GM21367 (cell line): ENCODE measurements around the gene RHOBTB1.
"Not testable (repeated sequence)": the region's sequence is repeated elsewhere in the genome, so short reads cannot be mapped to it uniquely, and the experiment has no call there.

Experiments used
- ATAC-seq: cut with Tn5 transposase; IDR thresholded peaks from one replicate; pipeline ENCODE4 v1.9.1; 2021; ENCODE audit not compliant: unreplicated experiment

The RHOBTB1 gene

DNA sequence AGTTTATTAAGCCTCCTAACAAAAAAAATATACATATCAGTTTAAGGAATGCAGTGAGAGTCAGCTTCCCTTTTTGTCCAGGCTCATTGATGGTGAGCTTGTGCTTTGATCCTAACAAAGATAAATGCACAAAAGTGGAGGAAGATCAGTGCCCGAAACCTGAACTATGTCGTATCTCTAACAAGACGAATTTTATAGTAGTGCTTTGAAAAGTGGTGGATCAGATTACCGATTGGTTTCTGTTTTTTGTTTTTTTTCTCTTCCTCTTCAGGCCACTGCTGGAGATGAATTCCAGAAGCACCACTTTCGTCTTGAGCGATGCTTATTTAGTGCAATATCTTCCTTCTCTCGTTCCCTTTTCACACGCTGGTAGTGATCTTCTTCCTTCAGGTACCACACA is 72.8 kb downstream of the RHOBTB1 start:
- no peak for ATAC-seq

DNA sequence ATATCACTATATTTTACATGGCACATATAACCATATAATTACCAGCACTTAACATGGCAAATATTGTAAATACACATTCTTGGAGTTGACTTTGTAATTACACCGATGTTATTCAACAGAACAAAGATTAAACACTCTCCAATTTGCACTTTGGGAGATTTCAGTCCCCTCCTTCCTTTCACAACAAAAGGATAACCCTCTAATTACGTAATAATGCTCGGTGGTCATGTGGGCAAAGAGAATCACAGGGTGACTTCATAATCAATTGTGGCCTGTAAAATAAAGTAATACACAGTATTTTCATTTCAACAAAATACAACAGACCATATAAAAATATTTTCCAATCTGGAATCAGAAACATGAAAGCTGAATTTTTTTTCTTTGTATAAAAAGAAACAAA is 73.2 kb downstream of the RHOBTB1 start:
- no peak for ATAC-seq

DNA sequence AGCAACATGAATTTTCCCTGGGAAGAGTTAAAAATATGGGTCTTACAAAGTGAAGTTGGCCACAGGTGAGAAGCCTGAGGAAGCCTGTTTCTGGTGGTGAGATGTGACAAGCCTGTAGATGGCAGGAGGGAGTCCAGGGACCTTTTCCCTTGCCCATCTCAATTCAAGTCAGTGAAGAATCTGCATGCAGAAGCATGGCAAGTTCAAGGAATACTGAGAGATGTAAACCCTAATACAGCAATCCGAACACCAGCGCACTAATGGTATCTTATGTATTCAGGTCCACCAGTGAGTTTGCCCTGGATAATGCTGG is 73.6 kb downstream of the RHOBTB1 start:
- ATAC-seq: no peak

DNA sequence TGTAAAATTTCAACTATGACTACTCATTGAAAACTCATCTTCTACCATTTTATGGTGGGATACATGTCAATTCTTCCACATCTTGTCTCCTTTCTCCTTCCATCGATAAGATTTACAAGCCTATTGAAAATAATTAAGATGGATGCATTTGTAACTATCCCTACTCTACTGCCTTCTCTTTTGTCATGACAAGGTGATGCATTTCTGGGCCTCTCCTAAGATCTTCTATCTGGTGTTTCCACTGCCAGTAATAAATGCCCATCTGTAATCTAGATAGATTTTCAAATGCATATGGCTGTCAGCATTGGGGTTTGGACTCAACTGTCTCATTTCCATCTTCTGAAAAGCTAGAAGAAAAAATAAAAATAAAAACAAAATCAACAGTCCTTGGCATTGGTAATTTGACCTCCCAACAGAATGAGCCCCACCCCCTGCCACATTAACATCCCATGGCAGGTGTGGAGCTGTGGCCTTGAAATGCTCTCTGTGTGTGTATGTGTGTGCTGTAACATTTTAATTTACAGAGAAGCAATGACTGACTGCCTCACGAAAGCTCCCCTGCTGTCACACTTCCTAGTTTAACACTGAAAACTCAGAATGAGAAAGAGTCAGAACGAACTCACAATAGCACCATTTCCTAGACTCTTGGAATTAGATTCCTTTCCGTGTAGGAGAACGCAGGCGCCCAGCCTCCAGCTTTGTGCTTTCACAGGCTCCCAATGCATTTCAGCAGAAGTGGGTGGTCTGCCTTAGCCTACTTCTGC is 74.2 kb downstream of the RHOBTB1 start:
- no peak for ATAC-seq

DNA sequence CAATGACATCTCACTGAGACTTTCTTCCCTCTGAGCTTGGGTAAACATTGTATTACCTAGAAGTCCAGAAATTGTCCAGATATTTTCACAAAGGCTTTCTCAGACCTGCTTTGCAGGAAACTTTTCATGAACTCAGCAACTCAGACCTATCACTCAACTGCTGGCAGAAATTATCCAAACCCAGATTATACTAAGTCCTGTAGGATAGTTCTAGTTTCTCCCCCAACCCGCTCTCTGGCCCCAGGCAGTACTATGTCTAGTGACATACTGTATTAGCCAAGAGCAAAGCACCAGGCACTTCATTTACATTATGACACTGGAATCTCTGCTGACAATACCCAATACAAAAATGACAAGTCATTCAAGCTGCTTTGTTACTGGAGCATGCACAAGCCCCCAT is 75.0 kb downstream of the RHOBTB1 start:
- no peak for ATAC-seq

DNA sequence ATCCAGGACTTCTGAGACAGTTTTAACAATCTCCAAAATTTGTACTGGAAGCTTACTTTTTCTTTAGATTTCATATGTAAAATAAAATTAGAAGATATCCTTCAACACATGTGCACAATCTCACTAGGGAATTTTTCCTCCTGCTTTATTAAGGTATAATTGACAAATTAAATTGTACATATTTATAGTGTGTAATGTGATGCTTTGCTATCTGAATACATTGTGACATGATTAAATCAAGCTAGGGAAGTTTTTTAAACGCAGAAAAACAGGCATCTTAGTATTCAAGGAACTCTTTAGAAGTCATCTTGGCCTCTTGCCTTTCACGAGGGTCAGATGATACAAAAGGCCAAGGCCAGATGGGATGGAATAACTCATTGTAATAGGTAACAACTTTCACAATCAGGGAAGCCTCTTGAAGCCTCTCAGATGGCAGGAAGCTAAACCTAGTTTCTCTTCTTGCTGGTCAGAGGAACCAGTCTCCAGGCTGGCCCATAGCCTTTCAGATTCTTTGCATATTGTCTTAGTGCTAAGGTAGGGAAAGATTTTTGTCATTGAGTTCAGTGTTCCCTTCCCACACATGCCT is 78.7 kb downstream of the RHOBTB1 start:
- ATAC-seq: no peak

DNA sequence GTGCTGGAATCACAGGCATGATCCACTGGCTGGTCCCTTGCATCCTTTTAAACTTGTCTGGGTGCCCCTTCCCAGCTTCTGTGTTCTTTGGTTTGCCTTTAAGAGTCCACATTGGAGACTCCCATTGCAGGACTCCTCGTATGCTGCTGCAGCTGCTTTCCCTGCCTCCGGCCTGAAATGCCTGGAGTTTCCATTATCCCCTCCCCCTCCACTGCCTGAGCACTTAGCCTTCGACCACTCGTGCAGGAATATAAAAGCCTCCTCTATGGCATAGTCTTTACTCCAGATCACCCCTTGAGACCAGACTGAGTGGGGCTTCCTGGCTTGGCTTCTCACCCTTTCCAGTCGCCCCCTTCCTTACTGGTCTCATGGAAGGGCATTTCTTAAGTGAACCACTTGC is 80.2 kb downstream of the RHOBTB1 start:
- ATAC-seq: no peak

DNA sequence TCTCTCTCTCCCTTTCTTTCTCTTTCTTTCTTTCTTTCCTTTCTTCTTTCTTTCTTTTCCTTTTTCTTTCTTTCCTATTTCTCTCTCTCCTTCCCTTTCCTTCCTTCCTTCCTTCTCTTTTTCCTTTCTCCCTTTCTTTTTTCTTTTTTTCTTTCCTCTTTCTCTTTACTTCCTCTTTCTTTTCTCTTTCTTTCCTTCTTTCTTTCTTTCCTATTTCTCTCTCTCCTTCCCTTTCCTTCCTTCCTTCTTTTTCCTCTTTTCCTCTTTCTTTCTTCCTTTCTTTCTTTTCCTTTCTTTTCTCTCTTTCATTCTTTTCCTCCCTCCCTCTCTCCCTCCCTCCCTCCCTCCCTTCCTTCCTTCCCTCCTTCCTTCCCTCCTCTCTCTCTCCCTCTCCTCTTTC is 81.5 kb downstream of the RHOBTB1 start:
- no peak for ATAC-seq

DNA sequence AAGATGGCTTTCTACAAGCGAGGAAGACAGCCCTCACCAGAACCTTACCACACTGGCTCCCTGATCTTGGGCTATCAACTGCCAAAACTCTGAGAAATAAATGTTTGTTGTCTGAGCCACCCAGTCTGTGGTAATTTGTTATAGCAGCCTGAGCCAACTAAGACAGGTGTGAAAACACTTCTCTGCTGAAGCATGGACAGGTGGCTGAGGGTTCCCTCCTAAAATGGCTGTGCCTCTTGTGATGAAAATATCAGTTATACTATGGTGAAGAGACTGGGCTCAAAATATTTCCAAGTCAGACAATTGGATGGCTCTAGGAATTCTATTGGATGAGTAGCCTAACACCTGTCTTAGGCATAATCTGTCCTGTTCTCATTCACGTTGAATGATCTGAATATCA is 87.6 kb downstream of the RHOBTB1 start:
- no peak for ATAC-seq

DNA sequence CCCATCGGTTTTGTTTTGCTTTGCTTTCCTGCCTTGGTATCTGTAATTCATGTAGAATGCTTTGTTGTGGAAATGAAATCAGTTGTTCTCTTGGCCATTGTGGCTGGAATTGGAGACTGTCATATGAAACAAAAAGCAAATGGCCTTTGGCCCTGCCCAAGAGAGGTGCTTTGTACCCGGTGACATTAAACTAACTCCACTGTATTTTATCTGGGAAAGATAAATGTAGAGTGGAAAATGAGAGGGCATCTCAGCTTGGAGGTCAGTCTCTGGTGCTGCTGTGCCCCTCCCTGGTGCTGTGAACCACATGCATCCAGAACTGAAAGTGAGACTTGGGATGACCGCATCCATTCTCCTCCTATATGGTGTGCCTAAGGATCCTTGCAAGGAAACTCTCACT is 90.3 kb downstream of the RHOBTB1 start:
- ATAC-seq: no peak

DNA sequence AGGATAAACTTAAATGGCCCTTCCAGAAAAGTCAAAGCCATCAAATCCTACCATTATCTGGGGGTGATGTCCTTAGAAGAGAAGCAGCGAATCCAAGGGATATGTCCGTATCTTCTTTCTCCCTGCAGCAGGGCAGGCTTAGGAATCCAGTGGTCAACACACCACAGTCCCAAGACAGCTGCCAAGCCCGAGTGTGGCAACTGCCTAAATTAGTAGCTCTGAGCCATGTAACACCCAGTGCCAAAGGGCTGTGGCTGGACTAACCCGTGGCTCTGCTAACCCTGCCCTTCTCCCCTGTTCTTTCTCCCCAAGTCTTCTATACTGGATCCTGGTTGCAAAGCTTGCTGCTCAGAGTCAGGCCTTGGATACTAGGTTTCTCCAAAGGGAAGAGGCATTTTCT is 90.9 kb downstream of the RHOBTB1 start:
- no peak for ATAC-seq

DNA sequence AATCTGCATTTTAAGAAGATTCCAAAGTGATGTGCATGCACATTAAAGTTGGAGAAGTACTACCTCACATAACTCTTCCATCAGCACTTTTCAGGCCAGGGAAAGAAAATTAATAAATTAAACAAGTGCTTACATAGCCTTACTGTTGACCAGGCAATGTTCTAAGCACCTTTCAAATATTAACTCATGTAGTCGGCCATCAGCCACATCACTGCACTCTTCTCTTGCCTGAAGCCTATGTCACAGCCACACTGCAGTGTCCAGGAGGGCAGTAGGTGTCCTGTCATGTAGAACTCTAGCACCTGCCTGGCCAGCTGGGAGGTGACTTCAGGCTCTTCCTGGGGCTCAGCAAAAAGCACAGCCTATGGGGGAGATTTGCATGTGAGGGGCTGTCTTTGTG is 94.2 kb downstream of the RHOBTB1 start:
- no peak for ATAC-seq

DNA sequence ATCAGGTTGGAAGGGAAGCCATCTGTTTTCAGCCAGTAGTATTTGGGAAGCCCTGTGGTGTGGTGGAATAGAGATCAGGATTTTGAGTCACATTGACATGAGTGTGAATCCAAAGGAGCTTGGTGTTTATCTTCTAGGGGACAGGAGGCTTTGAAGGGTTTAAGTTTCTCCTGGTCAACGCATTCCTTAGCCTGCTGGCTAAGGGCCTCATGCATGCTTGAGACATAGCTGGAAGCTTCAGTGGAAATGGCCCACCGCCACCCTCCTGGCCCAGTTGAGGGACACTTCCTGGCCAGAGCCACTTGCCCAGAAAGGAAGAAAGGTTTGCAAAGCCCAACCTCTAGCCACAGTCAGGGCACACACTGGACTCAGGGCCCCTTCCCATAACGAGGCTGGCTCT is 94.8 kb downstream of the RHOBTB1 start:
- ATAC-seq: no peak

DNA sequence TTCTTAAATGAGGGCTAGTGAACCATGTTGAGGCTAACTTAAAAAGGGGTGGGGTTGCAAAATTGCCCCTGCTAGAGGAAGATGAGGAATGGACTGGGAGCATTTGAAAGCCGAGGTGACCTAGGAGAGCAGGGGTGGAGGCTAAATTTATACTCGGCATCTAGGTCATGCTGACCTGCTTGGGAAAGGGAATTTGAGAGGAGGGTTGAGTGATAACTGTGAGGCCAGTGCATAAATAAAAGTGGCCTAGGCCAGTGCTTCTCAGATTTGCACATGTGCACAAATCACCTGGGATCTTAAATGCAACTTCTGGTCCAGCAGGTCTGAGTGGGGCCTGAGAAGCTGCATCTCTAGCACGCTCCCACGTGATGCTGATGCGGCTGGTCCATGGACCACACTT is 95.3 kb downstream of the RHOBTB1 start:
- no peak for ATAC-seq

DNA sequence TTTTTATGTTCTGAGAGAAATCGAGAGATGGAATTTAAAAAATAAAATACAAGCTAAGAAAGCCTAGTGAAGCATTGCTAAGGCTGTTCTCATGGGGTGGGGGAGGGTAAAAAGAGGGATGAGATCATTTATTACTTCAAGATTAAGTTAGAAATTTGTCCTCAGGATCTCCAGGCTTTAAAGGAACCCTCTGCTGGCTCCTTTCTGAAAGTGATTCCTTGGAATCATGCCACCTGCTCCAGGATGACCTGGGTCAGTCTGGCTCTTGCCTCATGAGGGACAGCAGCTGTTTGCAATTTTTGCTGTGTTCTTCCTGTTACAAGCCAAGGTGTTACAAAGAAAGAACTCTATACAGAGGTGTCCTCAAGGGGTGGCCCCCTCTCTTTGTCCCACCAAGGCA is 95.9 kb downstream of the RHOBTB1 start:
- ATAC-seq: no peak

DNA sequence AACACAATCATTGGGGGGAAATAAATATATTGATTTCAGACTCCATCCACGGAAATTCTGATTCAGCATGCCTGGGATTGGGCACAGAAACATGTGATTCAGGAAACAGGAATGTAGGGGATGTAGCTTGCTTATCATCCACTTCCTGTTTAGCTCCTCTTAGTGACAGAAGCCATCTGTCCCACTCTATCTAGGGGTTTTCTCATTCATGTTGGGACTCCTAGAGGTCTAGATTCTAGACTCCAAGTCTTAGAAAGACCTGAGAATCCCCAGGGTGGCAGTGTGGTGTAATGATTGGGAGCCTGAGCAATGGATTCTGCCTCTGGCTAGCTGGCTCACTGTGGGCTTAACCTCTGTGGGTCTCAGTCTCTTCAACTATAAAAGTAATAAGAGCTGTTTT is 97.8 kb downstream of the RHOBTB1 start:
- ATAC-seq: no peak

DNA sequence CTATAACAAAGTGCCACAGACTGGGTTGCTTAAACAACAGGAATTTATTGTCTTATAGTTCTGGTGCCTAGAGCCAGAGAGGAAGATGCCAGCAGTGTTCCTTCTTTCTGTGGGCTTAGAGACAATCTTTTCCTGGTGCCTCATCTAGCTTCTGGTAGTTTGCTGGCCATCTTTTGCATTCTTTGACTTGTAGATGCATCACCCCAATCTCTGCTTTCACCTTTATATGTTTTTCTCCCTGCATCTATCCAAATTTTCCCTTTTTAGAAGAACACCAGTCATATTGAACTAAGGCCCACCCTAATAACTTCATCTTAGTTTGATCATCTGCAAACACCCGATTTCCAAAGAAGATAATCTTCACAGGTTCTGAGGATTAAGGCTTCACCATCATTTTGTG is 98.9 kb downstream of the RHOBTB1 start:
- ATAC-seq: no peak

DNA sequence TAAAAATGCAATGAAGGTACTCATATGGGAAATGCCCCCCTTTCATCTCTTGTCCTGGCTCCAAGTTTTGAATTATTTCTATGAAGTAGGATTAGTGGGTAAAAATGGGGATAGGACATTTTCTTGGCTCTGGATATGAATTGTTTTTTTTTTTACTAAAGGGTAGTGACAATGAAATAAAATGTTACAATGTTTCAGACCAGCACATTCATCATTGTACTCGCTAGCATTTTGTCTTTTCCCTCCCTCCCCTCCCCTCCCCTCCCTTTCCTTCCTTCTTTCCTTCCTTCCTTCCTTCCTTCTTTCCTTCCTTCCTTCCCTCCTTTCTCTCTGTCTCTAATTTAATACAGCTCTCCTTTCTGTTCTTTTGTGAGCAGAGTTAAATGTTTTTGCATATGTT is 101.3 kb downstream of the RHOBTB1 start:
- no peak for ATAC-seq

DNA sequence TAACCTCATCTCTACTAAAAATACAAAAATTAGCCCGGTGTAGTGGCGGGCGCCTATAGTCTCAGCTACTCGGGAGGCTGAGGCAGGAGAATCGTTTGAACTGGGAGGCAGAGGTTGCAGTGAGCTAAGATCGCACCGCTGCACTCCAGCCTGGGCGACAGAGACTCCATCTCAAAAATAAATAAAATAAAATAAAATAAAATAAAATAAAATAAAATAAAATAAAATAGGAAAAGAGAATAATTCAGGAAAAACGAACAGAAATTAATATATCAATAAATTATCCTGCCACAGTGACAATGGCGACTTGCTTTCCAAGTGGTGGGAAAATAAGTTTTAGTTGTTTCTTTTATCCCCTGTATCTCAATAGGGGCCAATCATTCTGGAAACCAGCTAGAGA is 102.8 kb downstream of the RHOBTB1 start:
- ATAC-seq: not testable (repeated sequence)

DNA sequence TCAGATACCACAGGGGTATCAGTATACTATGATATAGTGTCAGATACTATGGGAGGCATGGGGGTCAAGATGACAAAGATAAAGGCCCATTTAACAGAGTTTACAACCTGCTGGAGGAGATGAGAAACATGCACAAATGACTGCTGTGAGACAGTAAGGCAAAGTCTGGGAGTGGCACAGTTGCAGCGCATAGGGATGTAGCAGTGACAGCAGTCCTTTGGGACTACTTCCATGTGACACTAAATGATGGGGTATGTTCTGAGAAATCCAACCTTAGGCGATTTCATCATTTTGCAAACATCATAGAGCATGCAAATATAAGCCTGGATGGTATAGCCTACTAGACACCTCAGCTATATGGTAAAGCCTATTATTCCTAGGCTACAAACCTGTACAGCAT is 108.9 kb downstream of the RHOBTB1 start:
- no peak for ATAC-seq

DNA sequence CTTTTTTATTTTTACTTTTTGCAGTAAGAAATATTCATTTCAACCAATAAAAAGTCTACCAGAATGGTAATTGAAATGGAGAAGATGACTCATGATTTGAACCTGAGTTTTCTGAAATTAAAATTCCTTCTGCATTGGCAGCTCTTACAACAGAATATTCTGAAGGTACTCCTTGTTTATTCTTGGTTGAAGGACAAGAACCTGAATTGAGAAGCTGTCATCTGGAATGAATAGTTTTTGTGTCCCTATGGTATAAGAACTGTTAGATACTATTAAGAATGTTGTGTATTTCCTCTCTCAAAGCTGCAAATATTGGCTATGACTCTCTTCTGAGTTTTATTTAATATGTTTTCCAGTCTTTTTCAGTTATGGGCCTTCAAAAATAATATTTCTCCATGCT is 109.6 kb downstream of the RHOBTB1 start:
- ATAC-seq: no peak

DNA sequence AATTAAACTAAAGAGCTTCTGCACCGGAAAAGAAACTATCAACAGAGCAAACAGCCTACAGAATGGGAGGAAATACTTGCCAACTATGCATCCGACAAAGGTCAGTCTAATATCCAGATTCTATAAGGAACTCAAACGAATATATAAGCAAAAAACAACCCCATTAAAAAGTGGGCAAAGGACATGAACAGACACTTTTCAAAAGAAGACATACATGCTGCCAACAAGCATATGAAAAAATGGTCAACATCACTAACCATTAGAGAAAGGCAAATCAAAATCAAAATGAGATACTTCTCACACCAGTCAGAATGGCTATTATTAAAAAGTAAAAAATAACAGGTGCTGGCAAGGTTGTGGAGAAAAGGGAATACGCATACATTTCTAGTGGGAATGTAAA is 111.8 kb downstream of the RHOBTB1 start:
- ATAC-seq: not testable (repeated sequence)

DNA sequence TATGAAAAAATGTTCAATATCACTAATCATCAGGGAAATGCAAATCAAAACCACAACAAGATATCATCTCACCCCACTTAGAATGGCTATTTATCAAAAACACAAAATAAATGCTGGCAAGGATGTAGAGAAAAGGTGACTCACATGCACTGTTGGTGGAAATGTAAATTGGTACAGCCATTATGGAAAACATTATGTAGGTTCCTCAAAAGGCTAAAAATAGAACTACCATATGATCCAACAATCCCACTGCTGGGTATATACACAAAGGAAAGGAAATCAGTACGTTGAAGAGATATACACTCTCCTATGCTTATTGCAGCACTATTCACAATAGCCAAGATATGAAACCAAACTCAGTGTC is 115.5 kb downstream of the RHOBTB1 start:
- no peak for ATAC-seq
